Muscle layer of colon (tissue), 2 donors: ENCODE results near the gene RDH13.
"Not testable (repeated sequence)": the region's sequence is repeated elsewhere in the genome, so short reads cannot be mapped to it uniquely, and the experiment has no call there.

Source experiments
- H3K27ac ChIP-seq: one replicate; pipeline ENCODE4 v1.7.0; 2013; ENCODE audit warnings: low read depth, mild to moderate bottlenecking, low read length, moderate library complexity
- H3K27me3 ChIP-seq, 2 donors: one replicate each; pipeline ENCODE4 v1.7.0; 2013; ENCODE audit warnings: low read length in 2 of 2, mild to moderate bottlenecking in 2 of 2; ENCODE audit not compliant: insufficient read depth in 2 of 2, control insufficient read depth in 1 of 2
- H3K36me3 ChIP-seq: one replicate; pipeline ENCODE4 v1.7.0; 2013; ENCODE audit warnings: mild to moderate bottlenecking, low read length; ENCODE audit not compliant: insufficient read depth
- H3K4me1 ChIP-seq: one replicate; pipeline ENCODE4 v1.7.0; 2013; ENCODE audit warnings: mild to moderate bottlenecking, low read length; ENCODE audit not compliant: insufficient read depth
- H3K4me3 ChIP-seq, 2 donors: one replicate each; pipeline ENCODE4 v1.7.0; 2013; ENCODE audit warnings: low read length in 2 of 2, low read depth in 1 of 2, mild to moderate bottlenecking in 1 of 2, moderate library complexity in 1 of 2
- H3K9ac ChIP-seq: one replicate; pipeline ENCODE4 v1.7.0; 2013; ENCODE audit warnings: low read length
- H3K9me3 ChIP-seq: one replicate; pipeline ENCODE4 v1.7.0; 2013; ENCODE audit warnings: mild to moderate bottlenecking, low read length
- donor health status: abdominal sarcoma.
- donor health status: Adenocarcinoma of cecum.

The RDH13 gene

DNA sequence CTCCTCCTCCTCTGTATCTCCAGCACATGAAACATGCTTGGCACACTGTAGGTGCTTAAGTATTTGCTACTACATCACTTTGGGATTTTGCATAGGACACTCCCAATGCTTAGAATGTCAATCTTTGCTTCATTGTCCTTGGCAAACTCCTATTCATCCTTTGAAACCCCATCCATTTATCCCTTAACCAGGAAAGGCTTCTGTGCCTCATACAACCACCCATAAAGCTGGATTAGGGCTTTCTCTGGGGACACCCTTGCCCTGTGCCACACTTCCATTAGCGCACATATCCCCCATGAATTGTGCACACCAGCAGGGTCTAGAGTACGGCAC, 6.9 kb upstream of the RDH13 start:
- H3K27me3 ChIP-seq, result peaks cover 24 to 35% of the 10 kb centered on the region in 2 donors
- no peaks in the 10 kb centered on the region for H3K36me3 ChIP-seq
- no peak overlapping the region for H3K4me3 ChIP-seq
- H3K9ac ChIP-seq, result no peak overlapping the region
- no peaks in the 10 kb centered on the region for H3K4me1 ChIP-seq
- peaks cover 7% of the 10 kb centered on the region for H3K9me3 ChIP-seq
- no peak overlapping the region for H3K27ac ChIP-seq

- Histone ChIP-seq H3K9me3 (peaks cover 7% of the 10 kb centered on the region), H3K36me3 (no peaks in the 10 kb centered on the region), H3K4me3 (no peak overlapping the region), H3K27ac (no peak overlapping the region), H3K4me1 (no peaks in the 10 kb centered on the region), H3K27me3 (peaks cover 24 to 35% of the 10 kb centered on the region in 2 donors), H3K9ac (no peak overlapping the region)
These were observed 6.3 kb upstream of the RDH13 start for GRCh38 chr19:55068950-55069864.

- Histone ChIP-seq H3K27me3 (peaks cover 24 to 35% of the 10 kb centered on the region in 2 donors), H3K9ac (no peak overlapping the region), H3K4me3 (no peak overlapping the region), H3K9me3 (peaks cover 7% of the 10 kb centered on the region), H3K27ac (no peak overlapping the region), H3K36me3 (no peaks in the 10 kb centered on the region), H3K4me1 (no peaks in the 10 kb centered on the region)
These were observed 4.9 kb upstream of the RDH13 start for GRCh38 chr19:55067869-55068268.

DNA sequence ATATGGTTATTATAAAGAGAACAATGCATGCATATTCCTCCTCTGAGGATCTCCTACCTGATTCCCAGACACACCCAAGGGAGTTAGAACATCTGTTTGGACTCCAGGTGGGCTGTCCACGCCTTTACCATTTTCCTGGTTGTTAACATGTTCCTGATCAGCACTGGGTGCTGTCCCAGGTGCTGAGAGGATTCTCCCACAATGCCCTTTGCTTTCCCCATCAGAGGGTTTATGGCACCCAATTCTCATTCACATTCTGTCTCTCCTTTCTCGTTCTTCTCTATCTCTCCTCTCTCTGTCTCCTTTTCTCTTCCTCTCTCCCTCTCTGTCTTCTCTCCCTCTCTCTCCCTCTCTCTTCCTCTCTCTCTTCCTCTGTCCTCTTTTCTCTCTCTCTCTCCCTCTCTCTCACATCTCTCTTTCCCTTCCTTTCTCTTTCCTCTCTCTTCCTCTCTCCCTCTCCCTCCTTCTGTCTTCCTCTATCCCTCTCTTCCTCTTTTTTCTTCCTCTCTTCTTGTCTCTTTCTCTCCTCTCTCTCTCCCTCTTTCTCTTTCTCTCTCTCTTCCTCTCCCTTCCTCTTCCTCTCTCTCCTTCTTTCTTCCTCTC, 3.3 kb upstream of the RDH13 start:
- no peak overlapping the region for H3K4me3 ChIP-seq
- no peaks in the 10 kb centered on the region for H3K36me3 ChIP-seq
- H3K4me1 ChIP-seq, result no peaks in the 10 kb centered on the region
- H3K9ac ChIP-seq, result no peak overlapping the region
- H3K27me3 ChIP-seq, result peaks cover 17 to 24% of the 10 kb centered on the region in 2 donors
- H3K27ac ChIP-seq, result no peak overlapping the region
- peaks cover 7% of the 10 kb centered on the region for H3K9me3 ChIP-seq

DNA sequence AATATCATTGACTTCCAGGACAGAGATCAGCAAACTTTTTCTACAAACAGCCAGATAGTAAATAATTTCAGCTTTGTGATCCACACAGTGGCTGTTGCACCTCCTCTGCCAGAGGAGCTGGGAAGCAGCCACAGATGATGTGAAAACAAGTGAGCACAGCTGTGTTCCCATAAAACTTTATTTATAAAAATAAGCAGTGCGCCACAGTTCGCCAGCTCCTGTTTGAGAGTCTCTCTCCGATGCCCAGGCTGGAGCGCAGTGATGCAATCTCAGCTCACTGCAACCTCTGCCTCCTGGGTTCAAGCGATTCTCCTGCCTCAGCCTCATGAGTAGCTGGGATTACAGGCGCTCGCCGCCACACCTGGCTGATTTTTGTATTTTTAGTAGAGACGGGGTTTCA, 2.6 kb upstream of the RDH13 start:
- not testable (repeated sequence) for H3K9ac ChIP-seq, H3K4me1 ChIP-seq, H3K4me3 ChIP-seq, H3K9me3 ChIP-seq, H3K27ac ChIP-seq, H3K36me3 ChIP-seq
- peaks cover 14 to 17% of the 10 kb centered on the region in 2 donors for H3K27me3 ChIP-seq

DNA sequence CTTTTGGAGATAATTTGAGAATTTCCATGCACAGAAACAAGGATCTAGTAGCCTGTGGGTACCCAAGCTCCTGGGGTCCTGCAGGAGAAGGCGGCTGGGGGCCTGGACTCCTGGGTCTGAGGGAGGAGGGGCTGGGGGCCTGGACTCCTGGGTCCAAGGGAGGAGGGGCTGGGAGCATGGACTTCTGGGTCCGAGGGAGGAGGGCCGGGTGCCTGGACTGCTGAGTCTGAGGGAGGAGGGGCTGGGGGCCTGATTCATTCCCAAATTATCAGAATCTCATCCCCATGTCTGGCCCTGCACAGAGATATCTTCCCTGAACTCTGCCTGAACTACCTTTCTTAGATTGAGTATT, 520 bp upstream of the RDH13 start:
- Histone ChIP-seq H3K9ac (no peak overlapping the region), H3K4me3 (peak overlapping the region in 1 of 2 donors; percentile 65), H3K27me3 (peaks cover 0 to 5% of the 10 kb centered on the region in 2 donors), H3K27ac (no peak overlapping the region), H3K4me1 (no peaks in the 10 kb centered on the region), H3K9me3 (no peaks in the 10 kb centered on the region), H3K36me3 (peaks cover 8% of the 10 kb centered on the region)

GRCh38 chr19:55060287-55060686, 2.7 kb downstream of the RDH13 start:
- not testable (repeated sequence) for H3K27ac ChIP-seq, H3K4me3 ChIP-seq, H3K4me1 ChIP-seq, H3K9ac ChIP-seq, H3K9me3 ChIP-seq, H3K27me3 ChIP-seq
- peaks cover 29% of the 10 kb centered on the region for H3K36me3 ChIP-seq

DNA sequence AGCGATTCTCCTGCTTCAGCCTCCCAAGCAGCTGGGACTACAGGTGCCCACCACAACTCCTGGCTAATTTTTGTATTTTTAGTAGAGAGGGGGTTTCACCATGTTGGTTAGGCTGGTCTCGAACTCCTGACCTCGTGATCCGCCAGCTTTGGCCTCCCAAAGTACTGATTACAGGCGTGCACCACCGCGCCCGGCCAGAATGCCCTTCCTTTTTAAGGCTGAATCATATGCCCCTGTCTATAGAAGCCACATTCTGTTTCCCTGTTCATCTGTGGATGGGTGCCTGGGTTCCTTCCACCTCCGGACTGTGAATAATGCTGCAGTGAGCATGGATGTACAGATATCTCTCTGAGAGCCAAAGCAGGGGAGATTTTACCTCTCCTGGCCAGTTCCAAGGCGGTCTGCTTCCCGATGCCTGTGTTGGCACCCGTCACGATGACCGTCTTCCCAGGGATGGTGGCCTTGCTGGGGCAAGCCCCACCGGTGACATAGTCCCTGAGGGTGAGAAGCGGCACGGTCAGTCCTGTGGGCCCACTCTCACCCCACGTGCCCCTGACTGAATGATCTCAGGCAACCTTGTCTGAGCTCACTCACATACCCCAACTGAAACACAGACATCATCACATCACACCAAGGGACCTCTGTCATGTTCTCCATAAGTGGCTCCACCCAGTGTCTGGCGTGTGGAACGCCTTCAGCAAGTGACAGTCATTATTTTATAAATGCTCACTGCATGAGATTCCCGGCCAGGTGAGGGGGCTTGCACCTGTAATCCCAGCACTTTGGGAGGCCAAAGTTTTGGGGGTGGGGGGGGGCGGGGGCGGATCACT, 4.0 kb downstream of the RDH13 start:
- Histone ChIP-seq H3K4me1 (no peaks in the 10 kb centered on the region), H3K9me3 (no peaks in the 10 kb centered on the region), H3K27me3 (no peaks in the 10 kb centered on the region), H3K36me3 (peaks cover 31% of the 10 kb centered on the region), H3K27ac (no peak overlapping the region), H3K9ac (no peak overlapping the region), H3K4me3 (no peak overlapping the region)

GRCh38 chr19:55056827-55057226, 6.1 kb downstream of the RDH13 start:
- H3K27me3 ChIP-seq, result no peaks in the 10 kb centered on the region
- H3K4me1 ChIP-seq, result no peaks in the 10 kb centered on the region
- H3K4me3 ChIP-seq, result no peak overlapping the region
- no peaks in the 10 kb centered on the region for H3K9me3 ChIP-seq
- no peak overlapping the region for H3K9ac ChIP-seq
- no peak overlapping the region for H3K27ac ChIP-seq
- H3K36me3 ChIP-seq, result peaks cover 35% of the 10 kb centered on the region

- no peak overlapping the region for H3K27ac ChIP-seq
- peaks cover 43% of the 10 kb centered on the region for H3K36me3 ChIP-seq
- no peaks in the 10 kb centered on the region for H3K9me3 ChIP-seq
These were observed 9.2 kb downstream of the RDH13 start for GRCh38 chr19:55053735-55054134.

GRCh38 chr19:55050749-55051532, 12.0 kb downstream of the RDH13 start:
- Histone ChIP-seq H3K27ac (no peak overlapping the region), H3K27me3 (no peaks in the 10 kb centered on the region), H3K9me3 (no peaks in the 10 kb centered on the region), H3K36me3 (peaks cover 48% of the 10 kb centered on the region), H3K4me3 (no peak overlapping the region), H3K9ac (no peak overlapping the region), H3K4me1 (no peaks in the 10 kb centered on the region)

More at GRCh38 chr19:55053735-55054134, 9.2 kb downstream of the RDH13 start:
- no peak overlapping the region for H3K9ac ChIP-seq
- H3K4me1 ChIP-seq, result no peaks in the 10 kb centered on the region
- no peak overlapping the region for H3K4me3 ChIP-seq
- H3K27me3 ChIP-seq, result no peaks in the 10 kb centered on the region
